HG02798 (cell line): ENCODE data around the gene BMP2.

Experiments used
- ATAC-seq: cut with Tn5 transposase; IDR thresholded peaks from one replicate; pipeline ENCODE4 v1.9.1; 2021; ENCODE audit warnings: mild to moderate bottlenecking; ENCODE audit not compliant: unreplicated experiment, poor library complexity

BMP2 gene

DNA sequence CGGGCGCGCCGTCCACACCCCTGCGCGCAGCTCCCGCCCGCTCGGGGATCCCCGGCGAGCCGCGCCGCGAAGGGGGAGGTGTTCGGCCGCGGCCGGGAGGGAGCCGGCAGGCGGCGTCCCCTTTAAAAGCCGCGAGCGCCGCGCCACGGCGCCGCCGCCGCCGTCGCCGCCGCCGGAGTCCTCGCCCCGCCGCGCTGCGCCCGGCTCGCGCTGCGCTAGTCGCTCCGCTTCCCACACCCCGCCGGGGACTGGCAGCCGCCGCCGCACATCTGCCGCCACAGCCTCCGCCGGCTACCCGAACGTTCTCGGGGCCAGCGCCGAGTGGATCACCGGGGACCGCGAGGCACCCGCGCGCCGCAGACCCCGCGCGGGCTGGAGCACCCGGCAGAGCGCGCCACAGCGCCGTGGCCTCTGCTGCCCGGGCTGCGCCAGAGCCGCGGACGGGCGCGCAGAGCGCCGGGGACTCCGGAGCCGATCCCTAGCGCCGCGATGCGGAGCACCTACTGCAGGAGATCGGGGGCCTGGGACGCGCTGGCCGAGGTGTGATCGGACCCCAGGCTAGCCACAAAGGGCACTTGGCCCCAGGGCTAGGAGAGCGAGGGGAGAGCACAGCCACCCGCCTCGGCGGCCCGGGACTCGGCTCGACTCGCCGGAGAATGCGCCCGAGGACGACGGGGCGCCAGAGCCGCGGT, at the start of gene BMP2:
BMP2 (plus strand) TSS at position 151 of the 692 bp plus-strand sequence. CDS start 2,441 bp downstream, outside the sequence.
- peak; percentile 80 for ATAC-seq

- no peak for ATAC-seq
Measured at GRCh38 chr20:6718662-6719368, 48.7 kb upstream of the BMP2 start.

DNA sequence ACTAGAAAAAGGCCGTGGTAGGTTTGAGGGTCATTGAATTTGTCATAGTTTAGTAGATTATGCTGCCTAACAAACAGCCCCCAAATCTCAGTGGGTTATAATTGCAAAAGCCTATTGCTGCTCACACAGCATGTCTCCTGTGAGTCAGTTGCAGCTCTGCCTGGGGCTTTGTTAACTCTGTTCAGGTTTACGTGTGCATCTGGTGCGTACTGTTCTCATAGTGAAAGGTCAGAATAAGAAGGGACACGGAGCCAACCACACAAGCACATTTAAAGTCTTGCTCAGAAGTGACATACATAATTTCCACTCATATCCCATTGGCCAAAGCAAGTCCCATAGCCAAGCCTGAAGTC, 48.1 kb upstream of the BMP2 start:
- ATAC-seq = no peak

GRCh38 chr20:6726761-6727160, 40.7 kb upstream of the BMP2 start:
- no peak for ATAC-seq

- ATAC-seq = no peak
Measured at GRCh38 chr20:6730672-6731328, 36.7 kb upstream of the BMP2 start.

DNA sequence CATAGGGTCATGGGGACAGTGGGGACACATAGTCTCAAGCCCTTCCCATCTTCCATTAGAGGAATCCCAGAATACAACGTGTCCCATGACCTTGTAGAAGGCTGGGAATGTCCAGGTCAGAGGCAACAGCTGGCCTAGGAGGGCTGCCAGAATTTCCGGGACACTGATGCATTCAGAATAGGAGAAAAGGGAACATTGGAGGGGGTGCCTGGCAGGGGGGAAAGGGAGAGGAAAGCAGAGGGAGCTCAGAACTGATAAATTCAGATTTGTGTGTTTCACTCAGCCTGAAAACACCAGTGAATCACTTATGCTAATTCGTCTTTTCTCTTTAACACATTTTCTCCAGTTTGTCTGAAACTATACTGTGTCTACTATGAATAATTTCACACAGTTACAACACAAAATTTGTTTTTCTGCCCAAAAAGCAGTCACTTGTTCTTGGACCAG, 35.5 kb upstream of the BMP2 start:
- no peak for ATAC-seq

GRCh38 chr20:6732851-6733250, 34.6 kb upstream of the BMP2 start:
- ATAC-seq = no peak

DNA sequence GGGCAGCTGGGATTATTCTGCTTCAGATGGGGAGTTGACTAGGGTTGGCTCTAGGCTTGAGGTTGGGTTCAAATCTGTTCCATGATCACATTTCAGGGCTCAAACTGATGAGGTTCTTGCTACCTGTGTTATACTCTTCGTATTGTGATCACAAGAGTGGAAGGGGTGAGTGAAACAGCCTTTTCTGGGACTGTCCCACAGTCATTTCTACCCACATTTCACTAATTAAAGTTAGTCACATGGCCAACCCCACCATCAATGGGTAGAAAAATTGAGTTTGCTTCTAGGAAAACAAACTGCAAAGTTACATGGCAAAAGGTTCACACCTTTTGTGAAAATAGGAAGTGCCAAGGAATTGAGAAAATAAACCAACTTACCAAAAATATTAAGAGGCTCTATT, 33.5 kb upstream of the BMP2 start:
- ATAC-seq = no peak

DNA sequence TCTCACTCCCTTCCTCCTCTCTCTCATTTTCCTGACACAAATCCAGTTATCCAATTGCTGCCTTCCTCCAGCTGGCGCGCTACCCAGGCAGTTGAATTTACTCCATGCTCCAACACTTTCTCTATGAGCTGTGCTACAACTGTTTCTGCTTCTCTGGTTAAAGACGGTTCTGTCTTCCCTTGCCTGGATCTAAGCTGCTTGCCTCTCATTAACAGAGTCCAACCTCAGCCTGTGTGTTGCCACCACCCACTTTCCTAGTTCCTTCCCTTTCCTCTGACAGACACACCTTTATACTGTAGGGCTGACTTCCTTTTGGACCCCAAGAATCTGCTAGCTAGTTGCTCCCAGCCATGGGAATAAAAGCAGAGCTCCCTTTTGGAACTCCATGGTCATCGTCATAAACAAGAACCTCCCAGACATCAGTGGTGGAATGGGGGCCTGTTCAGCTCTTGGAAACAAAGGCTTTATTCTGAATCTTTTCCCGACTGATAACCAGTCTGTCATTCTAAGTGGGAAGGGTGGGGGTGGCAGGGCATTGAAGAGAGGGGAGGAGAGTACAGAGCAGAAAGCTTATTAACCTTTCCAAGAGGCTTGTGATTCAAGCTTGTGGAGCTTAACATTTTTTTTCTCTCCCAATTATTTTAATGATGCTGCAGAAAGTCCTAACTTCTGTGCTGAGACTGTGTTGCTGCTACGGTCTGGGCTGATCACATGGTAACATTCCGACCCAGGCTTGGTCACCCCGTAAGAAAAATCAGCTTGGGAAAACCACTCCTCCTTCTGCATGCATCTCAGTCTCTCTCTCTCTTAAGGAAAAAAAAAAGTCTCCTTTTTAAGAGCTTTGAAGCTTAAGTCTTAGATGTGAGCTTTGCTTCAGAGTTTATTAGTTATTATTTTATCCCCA, 31.3 kb upstream of the BMP2 start:
- ATAC-seq = no peak

- ATAC-seq = no peak
Measured at GRCh38 chr20:6739406-6739805, 28.1 kb upstream of the BMP2 start.

- ATAC-seq = no peak
Measured at GRCh38 chr20:6740096-6740495, 27.4 kb upstream of the BMP2 start.

GRCh38 chr20:6744180-6744579, 23.3 kb upstream of the BMP2 start:
- no peak for ATAC-seq

GRCh38 chr20:6744805-6745204, 22.7 kb upstream of the BMP2 start:
- no peak for ATAC-seq

GRCh38 chr20:6746901-6747609, 20.4 kb upstream of the BMP2 start:
- no peak for ATAC-seq

DNA sequence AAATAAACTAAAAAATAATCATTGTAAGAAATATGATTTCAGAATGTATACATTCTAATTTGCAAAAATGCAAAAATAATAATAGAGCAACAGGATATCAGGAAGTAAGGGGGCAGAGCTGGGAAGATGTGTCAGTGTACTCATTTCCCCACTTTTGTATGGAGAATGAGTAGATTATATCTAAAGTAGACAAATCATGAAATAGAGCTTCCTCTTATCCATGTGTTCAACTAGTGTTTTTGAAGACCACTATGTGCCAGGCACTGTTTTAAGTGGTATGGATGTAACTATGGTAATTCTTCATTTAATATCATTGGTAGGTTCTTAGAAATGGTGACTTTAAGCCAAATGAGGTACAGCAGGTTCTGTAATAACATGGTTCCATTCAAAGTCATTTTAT, 17.0 kb upstream of the BMP2 start:
- ATAC-seq = no peak

GRCh38 chr20:6756693-6757595, 10.5 kb upstream of the BMP2 start:
- ATAC-seq = no peak

GRCh38 chr20:6764619-6765018, 2.9 kb upstream of the BMP2 start:
- no peak for ATAC-seq

GRCh38 chr20:6765469-6766058, 1.9 kb upstream of the BMP2 start:
- ATAC-seq = no peak

GRCh38 chr20:6766433-6766832, 1.1 kb upstream of the BMP2 start:
- no peak for ATAC-seq
